Immature natural killer cell (primary cell): ENCODE data around the gene ARHGEF10L. TPM values are rescaled to one million over a fixed set of nuclear protein-coding genes. Genes with fewer than 3 reads are reported as not detected.

Experiments
- DNase-seq, 3 donors: peaks; one replicate each; pipeline ENCODE4 v3.0.0; 2022; ENCODE audit warnings: mixed read lengths in 1 of 3
- H3K27ac Mint-ChIP-seq, 6 donors: one replicate each; pipeline ENCODE4 v1.8.0; 2020; ENCODE audit warnings: mixed read lengths in 6 of 6, mild to moderate bottlenecking in 5 of 6, inconsistent platforms in 4 of 6, moderate library complexity in 3 of 6
- H3K27me3 Mint-ChIP-seq, 3 donors: one replicate each; pipeline ENCODE4 v1.8.0; 2020 to 2021; ENCODE audit warnings: low read depth in 3 of 3, mild to moderate bottlenecking in 3 of 3, mixed read lengths in 3 of 3, moderate library complexity in 3 of 3, inconsistent platforms in 1 of 3
- H3K36me3 Mint-ChIP-seq, 3 donors: one replicate each; pipeline ENCODE4 v1.8.0; 2020; ENCODE audit warnings: mixed read lengths in 3 of 3, inconsistent platforms in 2 of 3, mild to moderate bottlenecking in 2 of 3
- H3K4me1 Mint-ChIP-seq, 2 donors: one replicate each; pipeline ENCODE4 v1.8.0; 2020; ENCODE audit warnings: inconsistent platforms in 2 of 2, mild to moderate bottlenecking in 2 of 2, mixed read lengths in 2 of 2, moderate library complexity in 1 of 2
- H3K4me3 Mint-ChIP-seq, 5 donors: one replicate each; pipeline ENCODE4 v1.8.0; 2020; ENCODE audit warnings: mild to moderate bottlenecking in 5 of 5, mixed read lengths in 5 of 5, inconsistent platforms in 3 of 5, moderate library complexity in 3 of 5
- H3K9me3 Mint-ChIP-seq, 6 donors: one replicate each; pipeline ENCODE4 v1.8.0; 2020; ENCODE audit warnings: mild to moderate bottlenecking in 6 of 6, mixed read lengths in 6 of 6, inconsistent platforms in 4 of 6, moderate library complexity in 3 of 6
- polyA plus RNA-seq, 3 donors: library from polyadenylated mRNA; unstranded; fragments of 300-500 nt; fragmentation: Illumina TruSeq; gene quantifications; one replicate each; pipeline ENCODE4 v1.2.3, GENCODE V29; 2021

Gene ARHGEF10L
- polyA plus RNA-seq, 3 donors from 2014 or later = 0.17 to 0.20 TPM; not detected in 1

DNA sequence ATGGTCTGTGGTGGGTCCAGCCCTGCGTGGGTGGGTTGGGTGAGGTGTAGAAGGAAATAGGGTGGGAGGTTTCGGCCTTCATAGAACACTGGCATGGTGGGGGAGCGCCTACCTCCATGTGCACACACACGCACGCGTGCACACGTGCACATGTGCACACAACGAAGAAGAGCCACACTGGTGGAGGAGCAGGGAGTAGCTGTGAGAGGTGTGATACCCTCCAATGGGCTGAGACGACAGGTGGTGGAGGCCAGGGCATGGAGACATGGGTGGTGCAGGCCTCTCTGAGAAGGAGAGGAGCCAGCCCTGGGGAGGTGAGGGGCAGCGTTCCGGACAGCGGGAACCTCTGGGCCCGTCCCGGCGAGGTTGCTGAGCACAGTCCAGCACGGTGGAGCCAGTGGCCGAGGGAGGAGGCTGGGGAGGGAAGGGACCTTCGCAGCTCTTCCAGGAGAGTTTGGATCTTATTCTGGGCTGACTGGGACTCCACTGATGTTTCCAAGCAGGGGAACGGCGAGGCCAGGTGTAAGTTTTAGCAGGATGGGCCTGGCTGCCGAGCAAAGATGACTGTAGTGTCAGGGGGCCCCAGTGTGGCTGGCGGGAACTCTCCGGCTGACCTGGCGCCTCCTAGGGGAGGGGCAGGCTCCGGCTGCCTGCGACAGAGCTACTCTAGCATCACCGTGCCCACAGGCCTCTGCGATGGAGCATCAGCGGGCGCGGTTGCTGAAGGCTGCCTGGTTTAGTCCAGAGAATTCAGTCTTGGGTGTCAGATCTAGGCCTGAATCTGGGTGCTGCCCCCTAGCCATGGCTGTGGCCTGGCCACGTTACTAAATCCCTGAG, 107.2 kb downstream of the ARHGEF10L start:
- no peak for DNase-seq
- Mint-ChIP-seq H3K4me3 (no peak overlapping the region), H3K36me3 (no peaks in the 10 kb centered on the region), H3K4me1 (no peaks in the 10 kb centered on the region), H3K27me3 (peaks cover 0 to 2% (median 0%) of the 10 kb centered on the region in 3 donors), H3K27ac (no peak overlapping the region), H3K9me3 (no peaks in the 10 kb centered on the region)

DNA sequence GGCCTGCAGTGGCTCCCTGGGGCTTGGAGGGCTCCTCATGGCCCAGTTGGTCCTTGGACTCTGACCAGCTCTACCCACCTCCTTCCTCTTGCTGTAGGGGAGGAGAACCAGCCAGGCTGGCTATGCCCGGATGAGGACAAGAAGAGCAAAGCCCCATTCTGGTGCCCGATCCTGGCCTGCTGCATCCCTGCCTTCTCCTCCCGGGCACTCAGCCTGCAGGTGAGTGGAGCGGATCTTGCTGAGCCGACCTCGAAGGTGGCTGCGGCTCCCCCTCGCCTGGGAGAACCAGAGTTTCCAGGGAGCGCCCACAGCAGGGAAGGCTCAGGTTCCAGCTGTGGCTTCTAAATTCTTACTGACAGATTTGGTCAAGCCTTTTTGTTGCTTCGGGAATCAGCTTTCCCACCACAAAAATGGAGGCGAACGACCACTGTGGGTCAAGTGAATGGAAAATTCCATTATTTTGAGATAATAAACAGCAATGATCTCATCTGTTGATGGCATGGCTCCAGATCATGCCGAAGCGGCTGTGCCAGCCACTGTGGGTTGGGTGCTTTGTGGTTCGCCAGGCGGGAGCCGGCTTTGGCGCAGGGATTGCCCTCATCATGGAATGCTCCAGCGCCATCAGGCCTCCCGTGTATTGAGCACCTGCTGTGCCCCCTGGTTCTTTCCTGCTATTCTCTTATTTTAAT, 109.1 kb downstream of the ARHGEF10L start:
- no peak for DNase-seq
- Mint-ChIP-seq H3K9me3 (no peaks in the 10 kb centered on the region), H3K4me1 (no peaks in the 10 kb centered on the region), H3K27me3 (peaks cover 0 to 2% (median 0%) of the 10 kb centered on the region in 3 donors), H3K36me3 (no peaks in the 10 kb centered on the region), H3K27ac (no peak overlapping the region), H3K4me3 (no peak overlapping the region)

DNA sequence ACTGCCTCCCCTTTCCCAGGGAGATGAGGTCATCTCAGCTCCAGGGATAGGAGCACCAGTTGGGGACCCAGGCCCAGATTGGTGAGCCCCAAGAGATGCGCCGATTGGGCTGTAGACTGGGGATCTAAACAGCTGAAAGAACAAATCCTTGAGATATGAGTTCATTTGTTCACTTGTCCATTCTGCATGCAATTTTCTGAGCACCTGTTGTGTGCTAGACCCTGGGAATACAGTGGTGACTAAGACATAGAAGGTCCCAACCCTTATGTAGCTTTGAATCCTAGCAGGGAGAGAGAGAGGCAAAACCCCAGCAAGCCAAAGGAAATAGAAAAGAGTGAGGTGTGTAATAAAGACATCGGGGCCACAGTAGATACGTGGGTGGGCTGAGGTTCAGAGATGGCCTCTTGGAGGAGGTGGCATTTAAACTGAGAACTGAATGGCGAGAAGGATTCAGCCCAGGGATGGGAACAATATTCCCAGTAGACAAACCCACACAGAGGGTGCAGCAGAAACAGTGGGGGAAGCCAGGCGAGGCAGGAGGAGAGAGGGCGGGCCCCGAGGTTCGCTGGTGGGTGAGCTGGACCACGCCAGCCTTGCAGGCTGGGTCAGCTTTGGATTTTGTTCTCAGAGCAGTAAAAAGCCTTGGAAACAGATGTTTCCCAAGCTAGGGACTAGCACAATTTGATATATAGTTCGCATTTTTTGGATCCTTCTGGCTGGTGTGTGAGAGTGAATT, 110.0 kb downstream of the ARHGEF10L start:
- no peak overlapping the region for H3K27ac Mint-ChIP-seq
- peaks cover 0 to 2% (median 0%) of the 10 kb centered on the region in 3 donors for H3K27me3 Mint-ChIP-seq
- no peaks in the 10 kb centered on the region for H3K4me1 Mint-ChIP-seq
- H3K36me3 Mint-ChIP-seq = no peaks in the 10 kb centered on the region
- DNase-seq = no peak
- no peaks in the 10 kb centered on the region for H3K9me3 Mint-ChIP-seq
- no peak overlapping the region for H3K4me3 Mint-ChIP-seq

DNA sequence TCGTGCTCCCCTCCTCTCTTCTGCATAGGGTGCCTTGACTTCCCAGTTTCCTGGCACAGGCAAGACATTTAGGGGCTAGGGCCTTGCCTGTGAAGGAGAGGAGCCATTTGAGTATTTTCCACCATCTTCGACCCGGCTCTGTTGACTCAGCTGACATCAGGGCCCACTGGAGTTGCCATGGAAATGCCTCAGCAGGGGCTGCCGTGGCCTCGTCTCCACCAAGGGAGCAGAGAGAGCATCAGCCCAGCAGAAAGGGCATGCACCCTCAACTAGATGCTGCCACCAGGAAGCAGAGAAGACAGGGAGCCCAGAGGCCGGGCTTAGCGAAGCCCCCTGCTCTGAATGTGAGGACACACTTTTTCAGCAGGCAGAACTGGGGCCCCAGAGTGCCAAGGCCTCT, 113.8 kb downstream of the ARHGEF10L start:
- DNase-seq = no peak
- Mint-ChIP-seq H3K27ac (no peak overlapping the region), H3K4me1 (no peaks in the 10 kb centered on the region), H3K27me3 (no peaks in the 10 kb centered on the region), H3K4me3 (no peak overlapping the region), H3K9me3 (no peaks in the 10 kb centered on the region), H3K36me3 (no peaks in the 10 kb centered on the region)

DNA sequence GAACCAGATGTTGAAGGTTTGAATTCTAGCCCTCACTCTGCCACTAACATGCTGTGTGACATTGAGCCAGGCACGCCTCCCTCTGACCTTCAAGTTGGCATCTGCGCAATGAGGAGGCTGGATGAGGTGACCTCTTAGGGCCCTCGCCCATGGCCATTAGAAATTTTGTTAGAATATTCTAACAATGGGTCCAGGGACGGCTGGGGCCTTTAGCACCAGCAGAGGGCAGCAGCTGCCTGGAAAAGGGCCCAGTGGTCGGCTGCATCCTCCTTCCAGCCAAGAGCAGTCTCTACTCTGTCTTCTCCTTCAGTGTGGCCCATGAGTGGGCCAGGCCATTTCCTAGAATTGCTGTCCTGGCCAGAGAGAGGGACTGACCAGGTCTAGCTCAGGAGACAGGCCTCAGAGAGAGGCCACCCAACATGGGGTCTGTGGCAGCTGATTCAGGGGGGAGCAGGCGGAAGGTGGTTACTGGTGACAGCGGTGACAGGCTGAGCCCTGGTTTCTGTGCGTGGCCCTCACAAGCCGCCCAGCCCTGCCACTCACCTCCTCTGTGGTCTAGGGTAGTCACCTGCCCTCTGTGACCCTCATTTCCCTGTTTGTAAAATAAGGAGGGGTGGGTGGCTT, 114.3 kb downstream of the ARHGEF10L start:
- Mint-ChIP-seq H3K9me3 (no peaks in the 10 kb centered on the region), H3K4me1 (no peaks in the 10 kb centered on the region), H3K27me3 (no peaks in the 10 kb centered on the region), H3K4me3 (no peak overlapping the region), H3K27ac (no peak overlapping the region), H3K36me3 (no peaks in the 10 kb centered on the region)
- no peak for DNase-seq

DNA sequence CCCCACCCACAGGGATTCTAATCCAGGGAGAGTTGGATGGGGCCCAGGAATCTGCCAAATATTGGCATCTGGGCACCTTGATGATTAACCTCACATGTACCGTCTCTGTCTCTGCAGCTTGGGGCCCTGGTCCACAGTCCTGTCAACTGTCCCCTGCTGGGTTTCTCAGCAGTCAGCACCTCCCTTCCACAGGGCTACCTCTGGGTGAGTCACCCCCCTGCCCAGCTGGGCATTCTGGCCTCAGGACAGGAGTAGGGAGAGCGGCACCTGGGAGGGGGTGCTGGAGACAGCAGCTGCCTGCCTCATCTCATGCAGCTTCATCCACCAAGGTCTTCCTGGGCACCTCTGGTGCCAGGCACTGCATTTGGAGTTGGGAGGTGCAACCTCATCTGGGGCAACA, 115.0 kb downstream of the ARHGEF10L start:
- Mint-ChIP-seq H3K4me3 (no peak overlapping the region), H3K27ac (no peak overlapping the region)

DNA sequence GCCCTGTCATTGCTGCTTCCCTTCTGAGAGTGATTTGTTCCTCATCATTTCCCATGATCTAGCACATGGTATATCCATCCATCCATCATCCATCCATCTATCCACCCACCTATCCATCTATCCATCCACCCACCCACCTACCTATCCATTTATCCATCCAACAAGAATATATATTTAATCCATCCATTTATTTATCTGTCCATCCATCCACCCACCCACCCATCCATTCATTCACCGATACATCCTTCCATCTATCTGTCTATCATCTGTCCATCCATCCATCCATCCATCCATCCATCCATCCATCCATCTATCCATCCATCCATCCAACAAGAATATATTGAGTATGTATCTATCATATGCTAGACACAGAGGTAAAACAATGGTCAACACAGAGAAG, 115.7 kb downstream of the ARHGEF10L start:
- no peak for DNase-seq
- H3K27me3 Mint-ChIP-seq = no peaks in the 10 kb centered on the region
- no peak overlapping the region for H3K27ac Mint-ChIP-seq
- no peaks in the 10 kb centered on the region for H3K36me3 Mint-ChIP-seq
- H3K9me3 Mint-ChIP-seq = no peaks in the 10 kb centered on the region
- no peaks in the 10 kb centered on the region for H3K4me1 Mint-ChIP-seq
- no peak overlapping the region for H3K4me3 Mint-ChIP-seq

More for the DNA sequence above, 115.0 kb downstream of the ARHGEF10L start:
- no peak for DNase-seq
- Mint-ChIP-seq H3K27me3 (no peaks in the 10 kb centered on the region), H3K4me1 (no peaks in the 10 kb centered on the region), H3K9me3 (no peaks in the 10 kb centered on the region), H3K36me3 (no peaks in the 10 kb centered on the region)

DNA sequence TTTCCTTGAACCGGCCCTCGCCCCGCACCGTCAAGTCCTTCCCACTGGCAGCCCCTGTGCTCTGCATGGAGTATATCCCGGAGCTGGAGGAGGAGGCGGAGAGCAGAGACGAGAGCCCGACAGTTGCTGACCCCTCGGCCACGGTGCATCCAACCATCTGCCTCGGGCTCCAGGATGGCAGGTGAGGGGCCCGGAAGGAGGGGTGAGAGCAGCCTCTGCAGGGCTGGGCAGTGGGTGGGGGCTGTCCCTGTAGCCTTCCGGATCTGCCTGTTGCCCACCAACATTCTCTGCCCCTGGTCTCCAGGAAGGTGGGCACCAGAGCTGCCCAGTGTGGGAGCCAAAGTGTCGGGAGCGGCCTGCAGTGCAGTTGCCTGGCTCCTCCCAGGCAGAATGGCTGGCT, 116.4 kb downstream of the ARHGEF10L start:
- Mint-ChIP-seq H3K4me1 (no peaks in the 10 kb centered on the region), H3K27me3 (no peaks in the 10 kb centered on the region), H3K27ac (no peak overlapping the region), H3K9me3 (no peaks in the 10 kb centered on the region), H3K36me3 (no peaks in the 10 kb centered on the region), H3K4me3 (no peak overlapping the region)
- no peak for DNase-seq

DNA sequence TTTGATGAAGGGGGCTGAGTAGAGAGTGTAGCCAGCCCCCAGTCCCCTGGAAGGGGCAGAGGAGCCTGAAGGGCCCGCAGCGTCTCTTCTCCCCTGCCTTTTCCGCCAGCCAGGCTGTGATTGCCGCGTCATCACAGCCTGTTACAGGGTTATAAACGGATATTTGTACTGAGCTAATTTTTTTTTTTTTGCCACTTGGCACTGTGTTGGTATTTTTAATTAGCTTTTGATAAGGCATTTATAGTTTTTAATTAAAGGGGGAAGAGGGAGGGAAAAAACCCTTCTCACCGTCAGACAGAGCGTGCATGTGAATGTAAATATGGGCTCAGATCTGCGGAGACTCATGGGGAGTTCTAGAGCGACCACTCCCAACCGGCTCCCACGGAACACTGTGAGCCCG, 117.9 kb downstream of the ARHGEF10L start:
- Mint-ChIP-seq H3K27ac (no peak overlapping the region), H3K9me3 (no peaks in the 10 kb centered on the region), H3K27me3 (no peaks in the 10 kb centered on the region), H3K4me1 (no peaks in the 10 kb centered on the region), H3K4me3 (no peak overlapping the region), H3K36me3 (no peaks in the 10 kb centered on the region)
- DNase-seq = no peak

DNA sequence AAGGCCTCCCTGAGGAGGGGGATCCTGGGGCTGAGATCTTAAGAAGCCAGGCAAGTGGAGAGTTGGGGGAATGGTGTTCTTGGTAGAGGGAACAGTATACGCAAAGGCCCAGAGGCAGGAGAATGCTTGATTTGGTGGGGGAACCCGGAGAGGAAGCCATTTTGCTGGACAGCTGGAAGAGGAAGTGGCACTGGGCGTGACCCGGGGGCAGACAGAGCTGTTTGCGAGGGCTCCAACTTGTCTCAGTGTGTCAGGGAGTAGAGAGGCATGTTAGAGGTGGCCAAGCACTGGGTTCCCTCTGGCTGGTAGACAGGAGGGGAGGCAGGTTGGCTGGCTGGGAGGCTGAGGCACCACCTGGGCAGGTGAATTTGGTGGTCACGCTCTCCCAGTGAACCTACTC, 119.3 kb downstream of the ARHGEF10L start:
- no peaks in the 10 kb centered on the region for H3K27me3 Mint-ChIP-seq
- no peak overlapping the region for H3K27ac Mint-ChIP-seq
- DNase-seq = no peak
- no peaks in the 10 kb centered on the region for H3K36me3 Mint-ChIP-seq
- H3K4me3 Mint-ChIP-seq = no peak overlapping the region
- no peaks in the 10 kb centered on the region for H3K9me3 Mint-ChIP-seq
- no peaks in the 10 kb centered on the region for H3K4me1 Mint-ChIP-seq

DNA sequence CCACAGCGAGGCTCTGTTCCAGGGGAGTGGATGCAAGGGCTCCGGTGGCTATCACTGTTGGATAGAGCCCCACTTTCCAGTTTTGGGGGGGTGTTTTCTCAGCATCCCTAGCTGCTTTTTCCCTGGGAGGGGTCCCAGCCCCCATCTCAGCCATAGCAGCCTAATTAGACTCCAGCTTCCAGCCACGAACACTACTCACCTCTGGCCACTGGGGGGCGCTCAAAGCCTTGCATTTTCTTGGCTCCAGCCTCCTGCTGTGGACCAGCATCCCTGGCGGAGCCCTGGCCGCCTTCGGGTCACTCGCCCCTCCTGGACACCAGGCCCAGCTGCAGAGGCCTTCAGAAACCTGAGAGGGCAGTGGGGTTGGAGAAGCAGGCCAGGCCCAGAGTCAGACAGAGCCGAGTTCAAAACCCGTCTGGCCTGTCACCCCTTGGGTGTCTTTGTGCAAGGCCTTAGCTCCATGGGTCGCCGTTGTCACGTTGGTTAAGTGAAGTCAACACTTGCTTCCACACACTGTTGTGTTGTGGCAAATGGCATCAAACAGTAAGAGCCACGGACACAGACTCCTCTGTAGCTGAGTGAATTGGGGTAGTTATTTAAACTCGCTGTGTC, 122.2 kb downstream of the ARHGEF10L start:
- DNase-seq = peak; percentile 2 to 12 (median 9)
- Mint-ChIP-seq H3K9me3 (no peaks in the 10 kb centered on the region), H3K27ac (no peak overlapping the region), H3K4me1 (no peaks in the 10 kb centered on the region), H3K27me3 (peaks cover 0 to 1% (median 0%) of the 10 kb centered on the region in 3 donors), H3K4me3 (no peak overlapping the region), H3K36me3 (no peaks in the 10 kb centered on the region)

DNA sequence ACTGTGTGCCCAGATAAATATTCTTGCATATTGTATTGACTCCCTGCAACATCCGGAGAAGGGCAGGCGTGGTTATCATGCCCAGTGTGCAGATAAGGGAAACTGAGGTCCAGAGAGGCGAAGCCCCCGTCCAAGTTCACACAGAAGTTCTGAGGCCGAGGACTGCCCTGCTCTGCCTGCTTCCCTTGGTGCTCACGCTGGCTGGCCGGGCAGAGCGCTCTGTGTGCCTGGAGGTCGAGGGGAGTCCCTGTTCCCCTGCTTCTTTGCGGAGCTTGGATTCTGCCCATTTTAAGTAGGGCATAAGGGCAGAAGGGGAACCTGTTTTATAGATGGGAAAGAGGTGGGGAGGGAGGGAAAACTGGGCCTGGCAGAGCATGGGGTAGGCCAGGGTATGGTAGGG, 122.8 kb downstream of the ARHGEF10L start:
- Mint-ChIP-seq H3K36me3 (no peaks in the 10 kb centered on the region), H3K4me1 (no peaks in the 10 kb centered on the region), H3K9me3 (no peaks in the 10 kb centered on the region), H3K4me3 (no peak overlapping the region), H3K27ac (no peak overlapping the region), H3K27me3 (peaks cover 0 to 1% (median 0%) of the 10 kb centered on the region in 3 donors)
- DNase-seq = no peak

DNA sequence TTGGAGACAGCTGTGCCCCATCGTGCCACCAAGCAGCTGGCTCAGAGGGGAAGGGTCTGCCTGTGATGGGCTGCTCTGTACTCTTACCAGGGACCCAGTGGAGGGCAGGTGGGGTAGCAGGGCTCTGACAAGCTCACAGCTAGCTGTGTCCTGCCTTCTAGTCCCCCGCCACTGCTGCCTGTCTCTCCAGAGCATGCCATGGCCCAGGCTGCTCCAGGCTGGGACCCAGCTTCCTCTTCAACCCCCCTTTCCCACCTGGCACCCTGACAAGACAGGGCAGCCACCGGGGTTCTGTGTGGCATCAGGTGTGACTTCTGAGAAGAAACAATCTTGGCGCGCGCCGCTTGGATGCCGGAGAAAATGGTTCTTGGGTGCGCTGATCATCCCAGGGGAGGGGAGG, 123.3 kb downstream of the ARHGEF10L start:
- Mint-ChIP-seq H3K4me1 (no peaks in the 10 kb centered on the region), H3K36me3 (no peaks in the 10 kb centered on the region), H3K27ac (no peak overlapping the region), H3K27me3 (peaks cover 0 to 1% (median 0%) of the 10 kb centered on the region in 3 donors), H3K4me3 (no peak overlapping the region), H3K9me3 (no peaks in the 10 kb centered on the region)
- no peak for DNase-seq
